ENCODE measurements around the gene PLEKHO2.

The PLEKHO2 gene

GRCh38 chr15:64878705-64879104 is 37.0 kb downstream of the PLEKHO2 start:
- DNase-seq (ENCODE audit: low spot score in 2 of 2) = no peak
- Mint-ChIP-seq H3K4me3 (no peak overlapping the region), H3K9me3 (no peaks in the 10 kb centered on the region), H3K36me3 (no peaks in the 10 kb centered on the region), H3K27me3 (no peaks in the 10 kb centered on the region), H3K27ac (peak overlapping the region; percentile 20), H3K4me1 (peaks cover 22% of the 10 kb centered on the region)
- ATAC-seq (ENCODE audit: low read depth) = no peak

- DNase-seq (ENCODE audit: low spot score in 2 of 2) = no peak
- H3K27ac Mint-ChIP-seq = peak overlapping the region; percentile 92
Observed at GRCh38 chr15:64883100-64883581, 41.4 kb downstream of the PLEKHO2 start.

GRCh38 chr15:64883997-64884511 is 42.3 kb downstream of the PLEKHO2 start:
- DNase-seq (ENCODE audit: low spot score in 2 of 2) = peak; percentile 37 to 55
- peaks cover 21% of the 10 kb centered on the region for H3K4me1 Mint-ChIP-seq
- no peaks in the 10 kb centered on the region for H3K36me3 Mint-ChIP-seq
- H3K4me3 Mint-ChIP-seq = no peak overlapping the region
- no peaks in the 10 kb centered on the region for H3K9me3 Mint-ChIP-seq
- H3K27ac Mint-ChIP-seq = peak overlapping the region; percentile 92
- no peaks in the 10 kb centered on the region for H3K27me3 Mint-ChIP-seq
- peak; percentile 61 for ATAC-seq (ENCODE audit: low read depth)

More at GRCh38 chr15:64883100-64883581, 41.4 kb downstream of the PLEKHO2 start:
- Mint-ChIP-seq H3K4me1 (peaks cover 21% of the 10 kb centered on the region), H3K27me3 (no peaks in the 10 kb centered on the region), H3K36me3 (no peaks in the 10 kb centered on the region), H3K9me3 (no peaks in the 10 kb centered on the region), H3K4me3 (peak overlapping the region; percentile 15)
- ATAC-seq (ENCODE audit: low read depth) = peak; percentile 66

GRCh38 chr15:64884679-64885078 is 43.0 kb downstream of the PLEKHO2 start:
- no peaks in the 10 kb centered on the region for H3K27me3 Mint-ChIP-seq
- H3K4me1 Mint-ChIP-seq = peaks cover 21% of the 10 kb centered on the region
- DNase-seq (ENCODE audit: low spot score in 2 of 2) = no peak
- H3K9me3 Mint-ChIP-seq = no peaks in the 10 kb centered on the region
- H3K27ac Mint-ChIP-seq = no peak overlapping the region
- no peak overlapping the region for H3K4me3 Mint-ChIP-seq
- no peak for ATAC-seq (ENCODE audit: low read depth)
- H3K36me3 Mint-ChIP-seq = no peaks in the 10 kb centered on the region

GRCh38 chr15:64888336-64888735 is 46.6 kb downstream of the PLEKHO2 start:
- no peak overlapping the region for H3K27ac Mint-ChIP-seq
- DNase-seq (ENCODE audit: low spot score in 2 of 2) (no peak), ATAC-seq (ENCODE audit: low read depth) (no peak)
- H3K36me3 Mint-ChIP-seq = no peaks in the 10 kb centered on the region
- no peak overlapping the region for H3K4me3 Mint-ChIP-seq
- H3K27me3 Mint-ChIP-seq = no peaks in the 10 kb centered on the region
- H3K4me1 Mint-ChIP-seq = peaks cover 30% of the 10 kb centered on the region
- H3K9me3 Mint-ChIP-seq = no peaks in the 10 kb centered on the region

- Mint-ChIP-seq H3K4me3 (peak overlapping the region; percentile 21), H3K27me3 (no peaks in the 10 kb centered on the region), H3K9me3 (no peaks in the 10 kb centered on the region), H3K27ac (peak overlapping the region; percentile 97), H3K4me1 (peaks cover 40% of the 10 kb centered on the region), H3K36me3 (no peaks in the 10 kb centered on the region)
- ATAC-seq (ENCODE audit: low read depth) (no peak), DNase-seq (ENCODE audit: low spot score in 2 of 2) (no peak)
Observed at GRCh38 chr15:64891561-64891960, 49.8 kb downstream of the PLEKHO2 start.

GRCh38 chr15:64892847-64893403 is 51.2 kb downstream of the PLEKHO2 start:
- H3K4me3 Mint-ChIP-seq = peak overlapping the region; percentile 90
- DNase-seq (ENCODE audit: low spot score in 2 of 2) = peak in 1 of 2 donors; percentile 22
- no peaks in the 10 kb centered on the region for H3K9me3 Mint-ChIP-seq
- no peak for ATAC-seq (ENCODE audit: low read depth)
- H3K27me3 Mint-ChIP-seq = no peaks in the 10 kb centered on the region
- H3K27ac Mint-ChIP-seq = peak overlapping the region; percentile 97
- H3K4me1 Mint-ChIP-seq = peaks cover 46% of the 10 kb centered on the region
- no peaks in the 10 kb centered on the region for H3K36me3 Mint-ChIP-seq

- no peaks in the 10 kb centered on the region for H3K27me3 Mint-ChIP-seq
- H3K27ac Mint-ChIP-seq = peak overlapping the region; percentile 97
- H3K36me3 Mint-ChIP-seq = no peaks in the 10 kb centered on the region
- no peaks in the 10 kb centered on the region for H3K9me3 Mint-ChIP-seq
- peak overlapping the region; percentile 90 for H3K4me3 Mint-ChIP-seq
- H3K4me1 Mint-ChIP-seq = peaks cover 49% of the 10 kb centered on the region
- DNase-seq (ENCODE audit: low spot score in 2 of 2) (peak; percentile 75 to 83), ATAC-seq (ENCODE audit: low read depth) (peak; percentile 59)
Observed at GRCh38 chr15:64893481-64894394, 52.0 kb downstream of the PLEKHO2 start.

- H3K9me3 Mint-ChIP-seq = no peaks in the 10 kb centered on the region
- H3K4me3 Mint-ChIP-seq = peak overlapping the region; percentile 90
- no peaks in the 10 kb centered on the region for H3K27me3 Mint-ChIP-seq
- ATAC-seq (ENCODE audit: low read depth) (peak; percentile 69), DNase-seq (ENCODE audit: low spot score in 2 of 2) (peak; percentile 69 to 78)
- peaks cover 49% of the 10 kb centered on the region for H3K4me1 Mint-ChIP-seq
- H3K36me3 Mint-ChIP-seq = no peaks in the 10 kb centered on the region
- H3K27ac Mint-ChIP-seq = peak overlapping the region; percentile 97
Observed at GRCh38 chr15:64894395-64895056, 52.8 kb downstream of the PLEKHO2 start.

- DNase-seq (ENCODE audit: low spot score in 2 of 2) (peak; percentile 32 to 48), ATAC-seq (ENCODE audit: low read depth) (peak; percentile 39)
- Mint-ChIP-seq H3K27ac (peak overlapping the region; percentile 97), H3K36me3 (no peaks in the 10 kb centered on the region), H3K4me3 (peak overlapping the region; percentile 90), H3K27me3 (no peaks in the 10 kb centered on the region), H3K4me1 (peaks cover 49% of the 10 kb centered on the region), H3K9me3 (no peaks in the 10 kb centered on the region)
Observed at GRCh38 chr15:64895285-64896065, 53.8 kb downstream of the PLEKHO2 start.

- Mint-ChIP-seq H3K9me3 (peaks cover 2% of the 10 kb centered on the region), H3K4me1 (peaks cover 43% of the 10 kb centered on the region), H3K27me3 (no peaks in the 10 kb centered on the region), H3K4me3 (peak overlapping the region; percentile 90), H3K27ac (peak overlapping the region; percentile 97), H3K36me3 (peaks cover 4% of the 10 kb centered on the region)
- DNase-seq (ENCODE audit: low spot score in 2 of 2) (no peak), ATAC-seq (ENCODE audit: low read depth) (no peak)
Observed at GRCh38 chr15:64896371-64897069, 54.8 kb downstream of the PLEKHO2 start.

GRCh38 chr15:64897345-64897985 is 55.8 kb downstream of the PLEKHO2 start:
- peak overlapping the region; percentile 97 for H3K27ac Mint-ChIP-seq
- no peak for ATAC-seq (ENCODE audit: low read depth)
- DNase-seq (ENCODE audit: low spot score in 2 of 2) = no peak
- peaks cover 4% of the 10 kb centered on the region for H3K36me3 Mint-ChIP-seq
- H3K4me3 Mint-ChIP-seq = no peak overlapping the region
- H3K27me3 Mint-ChIP-seq = no peaks in the 10 kb centered on the region
- peaks cover 2% of the 10 kb centered on the region for H3K9me3 Mint-ChIP-seq
- peaks cover 39% of the 10 kb centered on the region for H3K4me1 Mint-ChIP-seq
